Dedifferentiated amniotic fluid mesenchymal stem cell (primary cell): ENCODE results near the gene KLHL29.
"Not testable (repeated sequence)": the region's sequence is repeated elsewhere in the genome, so short reads cannot be mapped to it uniquely, and the experiment has no call there.

ENCODE experiments used
- DNase-seq: peaks from one replicate; pipeline ENCODE4 v3.0.0-alpha.2; 2016; ENCODE audit errors: extremely low spot score

The KLHL29 gene

GRCh38 chr2:23367760-23368159 is 17.2 kb upstream of the KLHL29 start:
- peak; percentile 58 for DNase-seq

- no peak for DNase-seq
Observed at GRCh38 chr2:23373666-23374065, 11.3 kb upstream of the KLHL29 start.

GRCh38 chr2:23375448-23375847 is 9.5 kb upstream of the KLHL29 start:
- no peak for DNase-seq

- DNase-seq = no peak
Observed at GRCh38 chr2:23376075-23376474, 8.9 kb upstream of the KLHL29 start.

DNA sequence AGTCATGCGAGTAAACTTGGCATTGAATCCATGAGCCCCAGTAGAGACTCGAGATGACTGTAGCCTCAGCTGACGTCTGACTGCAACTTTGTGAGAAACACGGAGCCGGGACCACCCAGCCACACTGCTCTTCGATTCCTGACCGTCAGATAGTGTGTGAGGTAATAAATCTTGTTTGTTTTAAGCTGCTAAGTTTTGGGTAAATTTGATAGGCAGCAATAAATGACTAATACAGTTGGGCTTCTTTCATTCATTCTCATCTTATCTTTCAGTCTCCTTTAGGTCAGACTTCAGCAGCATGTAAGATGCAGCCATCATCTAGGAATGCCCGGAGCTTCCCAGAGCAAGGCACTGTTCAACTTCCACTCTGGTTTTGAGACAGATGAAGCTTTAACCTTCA is 8.0 kb upstream of the KLHL29 start:
- DNase-seq = no peak

- no peak for DNase-seq
Observed at GRCh38 chr2:23377771-23378170, 7.2 kb upstream of the KLHL29 start.

GRCh38 chr2:23378496-23378895 is 6.5 kb upstream of the KLHL29 start:
- no peak for DNase-seq

DNA sequence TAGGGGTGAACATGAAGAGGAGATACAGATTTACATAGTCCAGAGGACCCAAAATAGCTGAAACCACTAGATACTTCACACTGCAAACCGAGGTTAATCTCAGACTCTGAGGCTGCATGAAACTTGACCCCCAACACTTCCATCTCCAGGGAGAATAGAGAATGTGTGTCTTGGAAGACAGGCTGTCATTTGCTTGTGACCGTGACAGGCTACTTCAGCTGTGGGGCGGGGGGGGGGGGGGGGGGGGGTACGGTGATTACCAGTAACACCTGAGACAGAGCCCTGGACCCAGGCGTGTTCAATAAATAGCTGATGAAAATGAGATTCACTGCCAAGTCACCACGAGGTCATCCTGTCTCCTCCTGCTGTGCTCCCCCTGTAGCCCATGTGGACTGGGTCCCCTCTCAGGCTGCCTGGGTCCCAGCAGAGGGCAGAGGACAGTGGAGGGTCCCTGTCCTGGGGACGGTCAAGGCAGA is 5.7 kb upstream of the KLHL29 start:
- DNase-seq = no peak

- DNase-seq = no peak
Observed at GRCh38 chr2:23380562-23381065, 4.4 kb upstream of the KLHL29 start.

DNA sequence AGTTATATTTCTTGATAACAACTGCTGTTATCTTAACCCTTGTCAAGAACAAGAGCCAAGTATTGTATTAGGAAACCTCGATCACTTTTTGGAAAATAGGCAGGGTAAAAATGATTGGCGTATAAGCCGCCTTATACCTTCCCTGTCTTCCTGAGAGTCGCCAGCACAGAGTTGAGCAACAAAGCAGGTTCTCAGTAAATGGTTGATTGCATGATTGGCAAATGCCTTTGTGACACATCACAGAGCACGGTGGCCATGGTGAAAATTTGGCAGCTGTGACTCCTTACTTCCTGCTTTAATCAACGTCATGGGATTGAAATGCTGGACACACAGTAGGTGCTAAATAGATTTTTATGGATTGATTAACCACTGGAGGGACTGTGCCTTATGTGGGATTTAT is 3.9 kb upstream of the KLHL29 start:
- DNase-seq = no peak

- DNase-seq = no peak
Observed at GRCh38 chr2:23381485-23381884, 3.5 kb upstream of the KLHL29 start.

GRCh38 chr2:23383100-23383499 is 1.9 kb upstream of the KLHL29 start:
- no peak for DNase-seq

GRCh38 chr2:23385351-23385747 is 370 bp downstream of the KLHL29 start:
- no peak for DNase-seq

DNA sequence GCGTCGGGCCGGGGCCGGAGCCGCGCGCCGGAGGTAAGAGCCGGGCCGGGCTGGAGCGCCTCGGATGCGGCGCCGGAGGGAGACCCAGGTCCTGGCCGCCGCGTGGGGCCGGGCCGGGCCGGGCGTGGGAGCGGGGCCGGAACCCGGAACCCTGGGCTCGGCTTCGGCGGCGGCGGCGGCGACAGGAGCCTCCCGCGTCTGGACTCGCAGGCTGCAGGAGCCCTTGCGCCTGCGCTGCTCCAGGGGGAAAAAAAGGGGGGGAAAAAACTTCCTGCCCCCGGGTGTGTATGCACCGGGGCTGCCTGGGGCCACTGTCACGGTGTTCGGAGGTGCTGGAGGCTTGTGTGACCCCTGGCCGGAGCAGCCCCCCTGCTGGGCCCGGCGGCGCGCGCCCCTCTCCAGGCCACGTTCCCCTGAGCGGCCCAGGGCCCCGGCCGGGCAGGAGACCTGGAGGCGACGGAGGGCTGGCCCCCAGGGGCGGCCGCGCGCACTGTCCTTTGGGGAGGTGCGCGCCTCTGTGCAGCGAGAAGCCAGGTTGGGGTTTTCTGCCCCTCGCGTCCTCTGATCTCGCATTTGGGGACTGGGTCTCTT is 864 bp downstream of the KLHL29 start:
- no peak for DNase-seq

- DNase-seq = no peak
Observed at GRCh38 chr2:23386339-23387220, 1.6 kb downstream of the KLHL29 start.

DNA sequence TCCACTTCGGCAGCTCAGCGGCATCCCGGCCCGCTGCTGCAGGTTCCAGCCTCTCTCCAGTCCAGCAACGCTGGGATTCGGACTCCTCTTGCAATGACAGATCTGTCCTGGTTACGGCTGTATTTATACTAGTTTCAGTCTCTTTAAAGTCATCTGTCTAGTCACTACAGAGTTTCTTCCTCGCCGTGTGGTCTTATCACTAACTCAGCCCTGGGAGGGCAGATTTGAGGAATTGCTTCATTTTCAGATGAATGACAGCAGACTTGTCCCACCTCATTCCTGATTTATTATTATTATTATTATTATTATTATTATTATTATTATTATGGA is 2.2 kb downstream of the KLHL29 start:
- DNase-seq = no peak

DNA sequence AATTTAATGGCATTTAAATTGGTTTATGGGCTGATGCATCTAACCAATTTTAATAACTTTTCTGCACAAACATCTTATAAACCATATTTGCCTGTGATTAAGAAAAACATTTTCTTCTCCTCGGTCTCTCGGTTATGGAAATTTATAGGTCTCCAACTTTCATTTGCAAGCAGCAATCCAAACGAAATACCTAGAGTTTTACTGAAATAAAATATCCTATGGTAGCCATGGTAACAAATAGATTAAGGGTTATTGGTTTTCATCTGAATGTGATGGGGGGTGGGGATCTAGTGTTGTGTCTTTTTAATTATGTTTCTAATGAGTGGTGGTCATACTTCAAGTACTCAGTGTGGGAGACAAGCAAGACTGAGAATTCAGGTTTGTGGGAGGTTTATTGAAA is 2.9 kb downstream of the KLHL29 start:
- no peak for DNase-seq

GRCh38 chr2:23388294-23388693 is 3.3 kb downstream of the KLHL29 start:
- no peak for DNase-seq

GRCh38 chr2:23388756-23389514 is 4.0 kb downstream of the KLHL29 start:
- DNase-seq = peak; percentile 57

DNA sequence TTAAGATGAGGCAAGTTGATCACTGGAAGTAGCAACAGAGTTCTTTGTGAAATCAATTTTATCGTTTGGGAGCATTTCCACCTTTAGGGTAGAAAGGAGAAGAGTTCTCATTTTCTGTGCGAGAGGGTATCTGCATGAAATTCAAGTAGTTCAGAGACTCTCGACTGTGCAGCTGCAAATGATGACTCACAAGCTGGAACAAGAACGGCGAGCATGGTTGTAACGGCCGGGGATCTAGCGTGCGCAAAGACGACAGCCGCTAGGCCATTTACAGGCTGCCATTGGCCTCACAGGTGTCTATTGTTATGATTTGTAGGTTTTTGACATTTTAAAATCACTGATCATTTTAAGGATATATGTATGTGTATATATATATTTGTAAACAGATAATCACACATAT is 5.2 kb downstream of the KLHL29 start:
- no peak for DNase-seq

DNA sequence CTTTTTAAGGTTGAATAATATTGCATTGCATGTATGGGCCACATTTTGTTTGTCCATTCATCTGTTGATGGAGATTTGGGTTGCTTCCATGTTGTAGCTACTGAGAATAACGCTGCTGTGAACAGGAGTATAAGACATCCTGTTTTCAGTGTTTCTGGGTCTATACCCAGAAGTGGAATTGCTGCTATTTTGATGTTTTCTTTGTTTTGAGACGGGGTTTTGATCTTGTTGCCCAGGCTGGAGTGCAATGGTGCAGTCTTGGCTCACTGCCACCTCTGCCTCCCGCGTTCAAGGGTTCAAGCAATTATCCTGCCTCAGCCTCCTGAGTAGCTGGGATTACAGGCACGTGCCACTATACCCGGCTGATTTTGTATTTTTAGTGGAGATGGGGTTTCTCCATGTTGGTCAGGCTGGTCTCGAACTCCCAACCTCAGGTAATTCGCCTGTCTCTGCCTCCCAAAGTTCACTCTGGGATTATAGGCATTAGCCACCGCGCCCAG is 6.3 kb downstream of the KLHL29 start:
- DNase-seq = not testable (repeated sequence)

DNA sequence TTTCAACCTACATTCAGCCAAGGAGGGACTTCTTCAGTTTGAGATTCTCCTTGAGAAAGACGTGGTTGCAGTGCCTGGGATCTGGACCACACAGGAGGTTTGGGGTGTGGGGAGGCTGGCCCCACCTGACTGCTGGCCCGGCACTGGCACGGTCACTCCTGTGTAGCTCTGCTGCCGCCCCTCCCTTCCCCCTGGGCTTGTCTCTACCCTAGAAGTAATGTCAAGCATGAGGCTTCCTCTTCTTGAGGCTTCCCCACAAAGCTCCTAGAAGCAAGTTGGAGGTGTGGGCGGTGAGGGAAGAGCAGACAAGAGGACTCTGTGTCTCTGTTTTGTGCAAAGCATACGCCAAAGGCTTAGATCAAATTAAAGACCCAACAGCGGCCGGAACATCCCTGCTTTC is 8.7 kb downstream of the KLHL29 start:
- no peak for DNase-seq
